Uterus (tissue), 4 donors: ENCODE data around the gene HEG1. TPM values are rescaled to one million over a fixed set of nuclear protein-coding genes. Genes with fewer than 3 reads are reported as not detected.

Experiments
- DNase-seq, 2 donors: peaks; one replicate each; pipeline ENCODE4 v3.0.0-alpha.2; 2019 to 2020
- H3K27ac ChIP-seq, 2 donors: fragments of 200-600 bp; sonication (generic); 1 replicate in 1 of 2; 2 replicates in 1 of 2; pipeline ENCODE4 v1.5.1; 2016 to 2018
- H3K27me3 ChIP-seq, 2 donors: fragments of 200-600 bp; sonication (generic); one replicate each; pipeline ENCODE4 v1.5.1; 2018 to 2019; ENCODE audit warnings: control low read depth in 1 of 2
- H3K36me3 ChIP-seq, 2 donors: fragments of 200-600 bp; sonication (generic); one replicate each; pipeline ENCODE4 v1.5.1; 2019; ENCODE audit warnings: control low read depth in 1 of 2
- H3K4me1 ChIP-seq, 2 donors: fragments of 200-600 bp; sonication (generic); one replicate each; pipeline ENCODE4 v1.5.1; 2018 to 2019; ENCODE audit warnings: control low read depth in 1 of 2
- H3K4me3 ChIP-seq, 2 donors: fragments of 200-600 bp; sonication (generic); 1 replicate in 1 of 2; 2 replicates in 1 of 2; pipeline ENCODE4 v1.5.1; 2018 to 2019; ENCODE audit warnings: mild to moderate bottlenecking in 1 of 2
- H3K9me3 ChIP-seq, 2 donors: fragments of 200-600 bp; sonication (generic); one replicate each; pipeline ENCODE4 v1.5.1; 2019; ENCODE audit warnings: control low read depth in 1 of 2
- CTCF ChIP-seq, 4 experiments: fragments of 200-600 bp in 2 of 4; fragments of 450-650 bp in 2 of 4; sonication (generic) in 2 of 4; IDR thresholded peaks; one replicate each; pipeline ENCODE4 v1.5.1; 2016 to 2019; ENCODE audit warnings: antibody characterized with exemption in 4 of 4, mild to moderate bottlenecking in 2 of 4, moderate library complexity in 1 of 4
- POLR2A ChIP-seq, 2 donors: fragments of 450-650 bp; IDR thresholded peaks; one replicate each; pipeline ENCODE4 v1.6.1; 2016; ENCODE audit warnings: antibody characterized with exemption in 2 of 2, mild to moderate bottlenecking in 1 of 2, moderate library complexity in 1 of 2
- intact Hi-C: fragments of 100-400 bp; cut with DNase I; formaldehyde crosslinking; loops from one replicate; pipeline ENCODE4 v1.15.1; 2023; ENCODE audit warnings: low total_unique reads
- total RNA-seq, 4 donors: library from RNA; depleted of rRNA in 3 of 4; stranded (reverse); fragments of >200 nt in 3 of 4; gene quantifications; one replicate each; pipeline versions ENCODE4 v1.1.0 to v1.2.4, GENCODE V29; 2014 to 2023
- donor health status: DM: yes; HTN: yes; CAD: no.

Gene HEG1
- total RNA-seq, 4 donors from 2014 or later: 64.8 to 97.0 (median 71.7) TPM

GRCh38 chr3:125045194-125045593 lies 10.6 kb downstream of the HEG1 start:
- Histone ChIP-seq H3K27ac (peak overlapping the region; percentile 84 to 86), H3K36me3 (no peaks in the 10 kb centered on the region), H3K9me3 (no peaks in the 10 kb centered on the region), H3K4me3 (no peak overlapping the region), H3K27me3 (no peaks in the 10 kb centered on the region), H3K4me1 (peaks cover 5 to 6% of the 10 kb centered on the region in 2 donors)
- no peak for TF ChIP-seq CTCF (IDR thresholded peaks at IDR 0.05)
- no peak for TF ChIP-seq POLR2A (IDR thresholded peaks at IDR 0.05)
- DNase-seq: no peak
- intact Hi-C loops: no loop called here

GRCh38 chr3:125043599-125044151 lies 12.1 kb downstream of the HEG1 start:
- intact Hi-C loops: no loop called here

GRCh38 chr3:125042725-125043406 lies 12.9 kb downstream of the HEG1 start:
- H3K4me3 ChIP-seq: peak overlapping the region in 1 of 2 donors; percentile 9
- H3K4me1 ChIP-seq: peaks cover 5 to 6% of the 10 kb centered on the region in 2 donors
- TF ChIP-seq CTCF (IDR thresholded peaks at IDR 0.05) (no peak), POLR2A (IDR thresholded peaks at IDR 0.05) (no peak)
- peak overlapping the region; percentile 84 to 86 for H3K27ac ChIP-seq
- peak; percentile 58 to 61 for DNase-seq
- H3K27me3 ChIP-seq: no peaks in the 10 kb centered on the region
- H3K9me3 ChIP-seq: no peaks in the 10 kb centered on the region
- intact Hi-C loops: no loop called here
- H3K36me3 ChIP-seq: no peaks in the 10 kb centered on the region

More at GRCh38 chr3:125043599-125044151, 12.1 kb downstream of the HEG1 start:
- peaks cover 5 to 6% of the 10 kb centered on the region in 2 donors for H3K4me1 ChIP-seq
- H3K27ac ChIP-seq: peak overlapping the region; percentile 84 to 86
- H3K4me3 ChIP-seq: no peak overlapping the region
- TF ChIP-seq POLR2A (IDR thresholded peaks at IDR 0.05): no peak
- TF ChIP-seq CTCF (IDR thresholded peaks at IDR 0.05): no peak
- H3K27me3 ChIP-seq: no peaks in the 10 kb centered on the region
- peak; percentile 43 to 61 for DNase-seq
- no peaks in the 10 kb centered on the region for H3K36me3 ChIP-seq
- no peaks in the 10 kb centered on the region for H3K9me3 ChIP-seq

- Histone ChIP-seq H3K27ac (peak overlapping the region; percentile 69 to 86), H3K36me3 (no peaks in the 10 kb centered on the region), H3K4me3 (no peak overlapping the region), H3K4me1 (peaks cover 2 to 5% of the 10 kb centered on the region in 2 donors), H3K9me3 (peaks cover 0 to 3% of the 10 kb centered on the region in 2 donors), H3K27me3 (no peaks in the 10 kb centered on the region)
- TF ChIP-seq POLR2A (IDR thresholded peaks at IDR 0.05): no peak
- no peak for TF ChIP-seq CTCF (IDR thresholded peaks at IDR 0.05)
- intact Hi-C loops: no loop called here
- no peak for DNase-seq
Measured at GRCh38 chr3:125039131-125040100, 16.4 kb downstream of the HEG1 start.
